ENCODE results near the gene MCU. TPM values are rescaled to one million over a fixed set of nuclear protein-coding genes. Genes with fewer than 3 reads are reported as not detected.

The MCU gene
- total and polyA plus RNA-seq, 12 donors, result 9.0 to 19.0 (median 14.7) TPM

DNA sequence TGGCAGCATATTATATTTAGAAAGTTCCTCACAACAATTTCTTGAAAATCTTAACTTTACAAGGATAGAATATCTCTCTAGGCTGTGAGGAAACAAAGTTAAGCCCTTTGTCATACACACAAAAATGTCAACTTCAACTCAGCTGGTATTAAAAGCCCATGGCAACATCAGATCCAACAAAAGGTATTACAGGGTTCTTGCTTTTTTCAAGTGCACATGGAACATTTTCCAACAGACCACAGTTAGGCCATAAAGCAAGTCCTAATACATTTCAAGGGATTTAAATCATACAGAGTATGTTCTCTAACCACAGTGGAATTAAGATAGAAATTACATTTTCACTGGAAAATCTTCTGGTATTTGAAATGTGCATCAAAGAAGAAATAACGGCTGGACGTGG, 129.7 kb downstream of the MCU start:
- WGBS, 2 donors, result 99 to 100% methylated on average over 2 of the region's 2 CpGs
- DNase-seq, result no peak
- Histone ChIP-seq H3K36me3 (no peaks in the 10 kb centered on the region), H3K4me1 (peaks cover 0 to 17% (median 11%) of the 10 kb centered on the region in 9 donors), H3K27me3 (no peaks in the 10 kb centered on the region), H3K27ac (no peak overlapping the region), H3K9me3 (peaks cover 0 to 10% (median 0%) of the 10 kb centered on the region in 11 donors), H3K4me3 (no peak overlapping the region)
- intact Hi-C loops (cut with DNase I), result no loop called here
- no peak for TF ChIP-seq CTCF (IDR thresholded peaks at IDR 0.05)
- ATAC-seq, result no peak

- WGBS, 2 donors, result 90 to 95% methylated on average over 4 of the region's 4 CpGs
- TF ChIP-seq CTCF (IDR thresholded peaks at IDR 0.05), result no peak
- intact Hi-C loops (cut with DNase I), result no loop called here
- H3K4me1 ChIP-seq, result peaks cover 0 to 20% (median 11%) of the 10 kb centered on the region in 9 donors
- H3K27ac ChIP-seq, result no peak overlapping the region
- DNase-seq (no peak), ATAC-seq (no peak)
- peaks cover 0 to 10% (median 0%) of the 10 kb centered on the region in 11 donors for H3K9me3 ChIP-seq
- H3K4me3 ChIP-seq, result no peak overlapping the region
- no peaks in the 10 kb centered on the region for H3K36me3 ChIP-seq
- H3K27me3 ChIP-seq, result no peaks in the 10 kb centered on the region
Measured at GRCh38 chr10:72822342-72822986, 130.5 kb downstream of the MCU start.

DNA sequence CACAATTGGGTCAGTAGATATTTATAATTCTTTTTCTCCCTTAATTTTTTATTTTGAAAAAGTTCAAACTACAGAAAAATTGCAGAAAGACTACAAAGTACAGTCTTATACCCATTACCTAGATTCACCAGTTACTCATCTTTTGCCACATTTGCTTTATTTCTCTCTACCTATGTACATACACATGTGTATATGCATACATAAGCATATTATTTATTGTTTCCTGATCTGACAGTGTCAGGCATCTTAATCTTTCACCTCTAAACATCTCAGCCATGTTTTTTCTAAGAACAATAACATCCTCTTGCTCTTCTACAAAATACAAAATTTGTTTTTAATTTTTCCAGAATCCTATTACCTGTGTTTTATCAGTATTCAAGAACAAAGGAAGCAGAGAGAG, 133.2 kb downstream of the MCU start:
- TF ChIP-seq CTCF (IDR thresholded peaks at IDR 0.05), result no peak
- H3K4me1 ChIP-seq, result peaks cover 0 to 38% (median 13%) of the 10 kb centered on the region in 9 donors
- H3K36me3 ChIP-seq, result no peaks in the 10 kb centered on the region
- H3K4me3 ChIP-seq, result no peak overlapping the region
- ATAC-seq, result no peak
- H3K27ac ChIP-seq, result peak overlapping the region in 2 of 10 donors; percentile 25 to 38
- peaks cover 0 to 10% (median 0%) of the 10 kb centered on the region in 11 donors for H3K9me3 ChIP-seq
- no peaks in the 10 kb centered on the region for H3K27me3 ChIP-seq
- intact Hi-C loops (cut with DNase I), result loop anchor here in 2 of 10 donors (5.0 kb wide), 2 partner anchors 458 to 463 kb away; no protein-coding TSS in a partner anchor
- DNase-seq, result no peak

- DNase-seq (no peak), ATAC-seq (peak in 1 of 8 donors; percentile 44)
- Histone ChIP-seq H3K36me3 (no peaks in the 10 kb centered on the region), H3K9me3 (peaks cover 0 to 10% (median 0%) of the 10 kb centered on the region in 11 donors), H3K4me1 (peaks cover 0 to 50% (median 23%) of the 10 kb centered on the region in 9 donors), H3K4me3 (no peak overlapping the region), H3K27me3 (no peaks in the 10 kb centered on the region), H3K27ac (no peak overlapping the region)
- intact Hi-C loops (cut with DNase I), result loop anchor here in 2 of 10 donors (5.0 kb wide), 2 partner anchors 459 to 464 kb away; no protein-coding TSS in a partner anchor
- no peak for TF ChIP-seq CTCF (IDR thresholded peaks at IDR 0.05)
Measured at GRCh38 chr10:72826346-72826745, 134.4 kb downstream of the MCU start.
